H1 (cell line): ENCODE data around the gene RSKR. TPM values are rescaled to one million over a fixed set of nuclear protein-coding genes. Genes with fewer than 3 reads are reported as not detected.

Experiments
- CTBP2 ChIP-seq: IDR thresholded peaks from 2 replicates; pipeline ENCODE4 v1.7.0; 2011; ENCODE audit warnings: borderline replicate concordance, mild to moderate bottlenecking, moderate library complexity, mixed read lengths, low read length; ENCODE audit not compliant: insufficient read depth, insufficient read length
- NANOG ChIP-seq: IDR thresholded peaks from 2 replicates; pipeline ENCODE4 v1.6.1; 2011; ENCODE audit warnings: low read length, low read depth, mild to moderate bottlenecking, inconsistent platforms; ENCODE audit not compliant: insufficient read depth, poor library complexity, severe bottlenecking
- POU5F1 ChIP-seq: IDR thresholded peaks from 2 replicates; pipeline ENCODE4 v1.6.1; 2011; ENCODE audit warnings: low read depth, mild to moderate bottlenecking, low read length, moderate library complexity
- TEAD4 ChIP-seq: IDR thresholded peaks from 2 replicates; pipeline ENCODE4 v1.6.1; 2012; ENCODE audit warnings: low read depth, low read length, inconsistent platforms, mixed read lengths
- USF2 ChIP-seq: IDR thresholded peaks from 2 replicates; pipeline ENCODE4 v1.6.1; 2011; ENCODE audit warnings: low read length, improper control_type of control experiment
- polyA plus RNA-seq, 7 experiments: library from polyadenylated mRNA; depleted of rRNA in 3 of 7; stranded (reverse) in 5 of 7; unstranded in 2 of 7; fragments of >200 nt in 5 of 7; fragments of 200-250 nt in 2 of 7; gene quantifications; 1 replicate in 5 of 7; 2 replicates in 1 of 7; 4 replicates in 1 of 7; pipeline versions ENCODE4 v1.2.1 to v1.2.3, GENCODE V29; 2011 to 2013; ENCODE audit warnings: missing spikeins in 2 of 7, mixed read lengths in 2 of 7
- total RNA-seq: library from RNA; stranded (reverse); fragmentation: NEBNext Ultra II Directional; extraction: Animal tissue kit (Norgen Biotek cat#: 25700); gene quantifications from 2 replicates; pipeline ENCODE4 v1.2.1, GENCODE V29; 2021
- TF ChIP-seq, protein P1 (sequence below): IDR thresholded peaks from 2 replicates; pipeline ENCODE4 v1.6.1; 2012; ENCODE audit warnings: low read length, inconsistent platforms

Gene RSKR
- total and polyA plus RNA-seq, 2 of the 8 experiments (the other 6 are each of a cell fraction or from before 2014, with no cell fraction given): 24.1 to 28.5 TPM

DNA sequence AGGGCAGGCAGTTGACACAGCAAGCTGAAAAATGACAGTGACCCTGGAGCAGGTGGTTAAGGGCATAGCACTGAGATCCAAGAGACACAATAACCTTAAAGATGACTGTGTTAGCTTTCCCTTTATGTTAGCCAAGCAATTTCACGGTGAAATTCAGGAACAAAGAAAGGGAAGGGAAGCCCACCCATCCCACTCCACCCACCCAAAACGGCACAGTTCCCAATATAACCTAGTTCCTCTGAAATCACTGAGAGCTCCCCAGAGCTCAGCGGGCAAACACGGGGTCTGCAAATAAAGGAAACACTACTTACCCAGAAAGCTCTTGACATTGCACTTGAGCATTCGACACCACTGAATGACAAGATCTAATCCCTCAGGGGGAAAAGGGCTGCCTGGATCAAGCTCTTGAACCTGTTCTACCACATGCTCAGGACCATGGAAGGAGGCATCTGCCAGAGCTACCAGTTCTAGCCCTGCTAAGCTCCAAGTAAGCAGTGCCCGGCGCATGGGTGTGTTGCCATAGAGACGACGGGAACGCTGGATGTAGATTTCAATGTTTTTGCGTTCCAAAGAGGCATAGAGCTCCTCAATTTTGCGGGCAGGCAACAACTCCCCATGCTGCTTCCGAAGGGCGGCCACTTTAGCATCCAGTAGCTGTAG is 20.4 kb upstream of the RSKR start (continued):
- TF ChIP-seq NANOG (no peak), CTBP2 (no peak), POU5F1 (no peak), USF2 (no peak), TEAD4 (no peak)
- TF ChIP-seq, protein P1, sequence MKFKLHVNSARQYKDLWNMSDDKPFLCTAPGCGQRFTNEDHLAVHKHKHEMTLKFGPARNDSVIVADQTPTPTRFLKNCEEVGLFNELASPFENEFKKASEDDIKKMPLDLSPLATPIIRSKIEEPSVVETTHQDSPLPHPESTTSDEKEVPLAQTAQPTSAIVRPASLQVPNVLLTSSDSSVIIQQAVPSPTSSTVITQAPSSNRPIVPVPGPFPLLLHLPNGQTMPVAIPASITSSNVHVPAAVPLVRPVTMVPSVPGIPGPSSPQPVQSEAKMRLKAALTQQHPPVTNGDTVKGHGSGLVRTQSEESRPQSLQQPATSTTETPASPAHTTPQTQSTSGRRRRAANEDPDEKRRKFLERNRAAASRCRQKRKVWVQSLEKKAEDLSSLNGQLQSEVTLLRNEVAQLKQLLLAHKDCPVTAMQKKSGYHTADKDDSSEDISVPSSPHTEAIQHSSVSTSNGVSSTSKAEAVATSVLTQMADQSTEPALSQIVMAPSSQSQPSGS: no peak
